HepG2 (cell line): Measurements from ENCODE around the gene ZDHHC24. TPM values are rescaled to one million over a fixed set of nuclear protein-coding genes. Genes with fewer than 3 reads are reported as not detected.

Source experiments
- ATAC-seq: fragments of 200-7000 bp; cut with Tn5 transposase; 3 replicates; pipeline ENCODE4 v1.9.1; 2020; ENCODE audit warnings: mild to moderate bottlenecking, moderate library complexity
- BruUV-seq: library from RNA; stranded (reverse); fragments of 400-500 nt; replicated peaks from 2 replicates; lab custom pipeline; 2021; lab: Mats Ljungman, UMichigan
- CTCF ChIA-PET: fragments of 300-600 bp; formaldehyde crosslinking; extraction: SDS; loops from one replicate; lab custom pipeline; 2021; ENCODE audit warnings: low total read pairs, inconsistent platforms, low intra/inter-chr PET ratio; lab: Yijun Ruan, JAX
- POLR2A ChIA-PET: fragments of 350-600 bp; sonication (Branson Sonifier 250); formaldehyde crosslinking; loops from one replicate; lab custom pipeline; 2020; ENCODE audit warnings: antibody characterized with exemption, inconsistent platforms; lab: Yijun Ruan, JAX
- DNase-seq: peaks from one replicate; pipeline ENCODE4 v3.0.0-alpha.2; 2015; ENCODE audit warnings: low spot score
- FAIRE-seq: peaks from 3 replicates; lab custom pipeline; 2011; peaks lifted over from hg19 to GRCh38; lab: Jason Lieb, UNC
- H2AFZ ChIP-seq: one replicate; pipeline ENCODE4 v1.6.1; 2011; ENCODE audit warnings: low read length, inconsistent platforms
- H3K27ac ChIP-seq: fragments of 300-600 bp; 3 replicates; pipeline ENCODE4 v1.8.0; 2011; ENCODE audit warnings: mixed run types, mild to moderate bottlenecking, mixed read lengths, low read length, inconsistent platforms; ENCODE audit not compliant: insufficient read depth; ENCODE audit errors: extremely low read length
- H3K27me3 ChIP-seq, 2 experiments: fragments of 200-600 bp in 1 of 2; 2 replicates in 1 of 2; 3 replicates in 1 of 2; pipeline versions ENCODE4 v1.6.0 to v1.8.0; 2011; ENCODE audit warnings: low read length in 2 of 2, mild to moderate bottlenecking in 2 of 2, moderate library complexity in 2 of 2, inconsistent platforms in 1 of 2; ENCODE audit not compliant: insufficient read depth in 2 of 2, control insufficient read depth in 1 of 2
- H3K36me3 ChIP-seq, 2 experiments: fragments of 200-600 bp in 1 of 2; replicated peaks in 1 of 2; 2 replicates in 1 of 2; 3 replicates in 1 of 2; pipeline versions ENCODE4 v1.5.1 to v1.8.0; 2011; ENCODE audit warnings: low read length in 2 of 2, inconsistent platforms in 1 of 2; ENCODE audit not compliant: insufficient read depth in 2 of 2, control insufficient read depth in 1 of 2
- H3K4me1 ChIP-seq: 2 replicates; pipeline ENCODE4 v1.5.1; 2012; ENCODE audit warnings: low read length, inconsistent platforms; ENCODE audit not compliant: insufficient read depth
- H3K4me2 ChIP-seq: 2 replicates; pipeline ENCODE4 v1.6.0; 2011; ENCODE audit warnings: low read depth, low read length, inconsistent platforms
- H3K4me3 ChIP-seq, 3 experiments: fragments of 200-600 bp in 1 of 3; sonication (generic), shearing (Covaris generic) in 1 of 3; replicated peaks in 1 of 3; 2 replicates each; pipeline ENCODE4 v1.5.1; 2011 to 2016; ENCODE audit warnings: low read length in 3 of 3, inconsistent platforms in 2 of 3, low read depth in 2 of 3, mild to moderate bottlenecking in 2 of 3, control low read depth in 1 of 3, mixed read lengths in 1 of 3; ENCODE audit not compliant: insufficient read depth in 1 of 3
- H3K79me2 ChIP-seq: one replicate; pipeline ENCODE4 v1.6.1; 2011; ENCODE audit warnings: low read length, inconsistent platforms; ENCODE audit not compliant: insufficient read depth
- H3K9ac ChIP-seq: 2 replicates; pipeline ENCODE4 v1.6.0; 2011; ENCODE audit warnings: mild to moderate bottlenecking, low read depth, low read length, inconsistent platforms; ENCODE audit not compliant: insufficient read depth
- H3K9me3 ChIP-seq: 2 replicates; pipeline ENCODE4 v1.5.1; 2012; ENCODE audit warnings: mild to moderate bottlenecking, low read length
- H4K20me1 ChIP-seq: 2 replicates; pipeline ENCODE4 v1.6.0; 2011; ENCODE audit warnings: inconsistent platforms, mild to moderate bottlenecking, low read length, moderate library complexity; ENCODE audit not compliant: insufficient read depth
- CHCHD3 ChIP-seq: sonication (generic); formaldehyde crosslinking; IDR thresholded peaks from 2 replicates; pipeline ENCODE4 v1.8.0; 2022; ENCODE audit warnings: mild to moderate bottlenecking, missing genetic modification reagents, moderate library complexity
- IKZF4 ChIP-seq: sonication (generic); formaldehyde crosslinking; IDR thresholded peaks from 2 replicates; pipeline ENCODE4 v1.5.1; 2020; ENCODE audit warnings: borderline replicate concordance, mild to moderate bottlenecking, low read depth, missing genetic modification reagents; ENCODE audit errors: not compliant biosample characterization
- MAF1 ChIP-seq: sonication (generic); formaldehyde crosslinking; IDR thresholded peaks from 2 replicates; pipeline ENCODE4 v1.5.0; 2020; ENCODE audit warnings: missing genetic modification reagents, borderline replicate concordance
- MLX ChIP-seq: IDR thresholded peaks from 2 replicates; pipeline ENCODE4 v1.6.1; 2016
- PHF21A ChIP-seq: sonication (generic); formaldehyde crosslinking; IDR thresholded peaks from 2 replicates; pipeline ENCODE4 v1.5.0; 2020; ENCODE audit warnings: mild to moderate bottlenecking, missing genetic modification reagents
- REL ChIP-seq: sonication (generic); formaldehyde crosslinking; conservative IDR thresholded peaks from 2 replicates; pipeline ENCODE4 v1.8.0; 2022; ENCODE audit warnings: mild to moderate bottlenecking, missing genetic modification reagents, moderate library complexity
- RELA ChIP-seq: sonication (generic); formaldehyde crosslinking; IDR thresholded peaks from 2 replicates; pipeline ENCODE4 v1.4.0; 2020; ENCODE audit warnings: missing genetic modification reagents
- TCF12 ChIP-seq, 2 experiments: fragments of 450-650 bp in 1 of 2; sonication (generic) in 1 of 2; formaldehyde crosslinking in 1 of 2; IDR thresholded peaks; 2 replicates each; pipeline versions ENCODE4 v1.6.1 to v1.8.0; 2017 to 2022; ENCODE audit warnings: antibody characterized with exemption in 1 of 2, mild to moderate bottlenecking in 1 of 2, missing genetic modification reagents in 1 of 2, moderate library complexity in 1 of 2
- ZKSCAN8 ChIP-seq: IDR thresholded peaks from 2 replicates; pipeline ENCODE4 v1.6.1; 2016; ENCODE audit warnings: borderline replicate concordance, missing genetic modification reagents, missing compliant biosample characterization
- ZNF367 ChIP-seq: sonication (generic); formaldehyde crosslinking; IDR thresholded peaks from 2 replicates; pipeline ENCODE4 v1.4.0; 2020; ENCODE audit warnings: missing genetic modification reagents, borderline replicate concordance
- ZNF431 ChIP-seq: sonication (generic); formaldehyde crosslinking; IDR thresholded peaks from 2 replicates; pipeline ENCODE4 v1.9.0; 2022; ENCODE audit warnings: missing genetic modification reagents, low read depth, mild to moderate bottlenecking, borderline replicate concordance
- ZNF562 ChIP-seq: sonication (generic); formaldehyde crosslinking; IDR thresholded peaks from 2 replicates; pipeline ENCODE4 v1.8.0; 2022; ENCODE audit warnings: missing genetic modification reagents, borderline replicate concordance
- ZSCAN31 ChIP-seq: sonication (generic); formaldehyde crosslinking; IDR thresholded peaks from 2 replicates; pipeline ENCODE4 v1.5.0; 2020; ENCODE audit warnings: low read depth, mild to moderate bottlenecking, missing genetic modification reagents
- WGBS: methylation state at CpG from one replicate; pipeline ENCODE4 v1.1.6; 2017; ENCODE audit warnings: low lambda C conversion rate; 5-methylcytosine and 5-hydroxymethylcytosine counted together
- in situ Hi-C: cut with HindIII; loops from 2 replicates; pipeline ENCODE4 v1.10.0; 2017; ENCODE audit warnings: low pct_unique_long_range_greater_than_20kb; ENCODE audit not compliant: extremely low pct_ligation_motif_present
- intact Hi-C: fragments of 100-400 bp; cut with micrococcal nuclease; formaldehyde crosslinking; loops from one replicate; pipeline ENCODE4 v1.10.0; 2022; ENCODE audit not compliant: unreplicated experiment
- polyA plus RNA-seq, 8 experiments: library from polyadenylated mRNA; depleted of rRNA in 3 of 8; stranded (reverse) in 7 of 8; unstranded in 1 of 8; fragments of >200 nt; fragmentation: Illumina TruSeq in 4 of 8; extraction: Trizol in 4 of 8; gene quantifications; 2 replicates each; pipeline versions ENCODE4 v1.2.1 to v1.2.3, GENCODE V29; 2011 to 2016; ENCODE audit warnings: low read depth in 4 of 8, missing spikeins in 1 of 8, mixed read lengths in 1 of 8; ENCODE audit not compliant: insufficient read depth in 1 of 8
- total RNA-seq, 5 experiments: library from RNA; depleted of rRNA; stranded (reverse); fragments of >200 nt; fragmentation: Illumina TruSeq; extraction: Trizol; gene quantifications; 2 replicates each; pipeline ENCODE4 v1.2.3, GENCODE V29; 2016; ENCODE audit warnings: low read depth in 1 of 5
- TF ChIP-seq, protein P1 (sequence below): sonication (generic); formaldehyde crosslinking; IDR thresholded peaks from 2 replicates; pipeline ENCODE4 v1.5.0; 2020; ENCODE audit warnings: mild to moderate bottlenecking, missing genetic modification reagents, moderate library complexity
- TF ChIP-seq, protein P2 (sequence below): IDR thresholded peaks from 2 replicates; pipeline ENCODE4 v1.6.1; 2012; ENCODE audit warnings: low read length, improper control_type of control experiment
- TF ChIP-seq, protein P3 (sequence below): sonication (generic); formaldehyde crosslinking; IDR thresholded peaks from 2 replicates; pipeline ENCODE4 v1.8.1; 2022; ENCODE audit warnings: mild to moderate bottlenecking, missing genetic modification reagents

The ZDHHC24 gene
- total and polyA plus RNA-seq, 2 of the 13 experiments (the other 11 are each of a cell fraction or from before 2014, with no cell fraction given) = 4.3 TPM

GRCh38 chr11:66510271-66510989 is 35.4 kb downstream of the ZDHHC24 start, which contains the start of gene BBS1:
BBS1 (plus strand) TSS chr11:66510635; CDS start chr11:66510660, 25 bp downstream.
- 17% methylated on average over 5 of the region's 31 CpGs for WGBS
- in situ Hi-C loops (no loop called here), intact Hi-C loops (no loop called here)
- FAIRE-seq (peak; percentile 53), ATAC-seq (peak; percentile 96), DNase-seq (peak; percentile 63)
- Histone ChIP-seq H3K4me2 (peak within 1 kb of the TSS; percentile 74), H3K9ac (peak within 1 kb of the TSS; percentile 75), H3K36me3 (peaks cover 3 to 6% of the 10 kb centered on the region in 2 experiments; a peak in 1 of 5 replicates), H3K4me1 (peaks cover 33% of the 10 kb centered on the region), H3K79me2 (peaks cover 10% of the 10 kb centered on the region), H3K27ac (peak within 1 kb of the TSS; percentile 76), H4K20me1 (no peaks in the 10 kb centered on the region), H3K4me3 (peak within 1 kb of the TSS; percentile 68 to 95 (median 70)), H3K27me3 (no peaks in the 10 kb centered on the region; a peak in 1 of 5 replicates), H2AFZ (peak within 1 kb of the TSS; percentile 94), H3K9me3 (no peaks in the 10 kb centered on the region)
- ChIA-PET POLR2A (interaction anchor here (0.7 to 3.7 kb wide), 9 partner anchors 30 to 333 kb away, joined by 3 to 34 read pairs (median 5); partner anchors contain the start of genes DPP3, MRPL11, PELI3 and RBM14), CTCF (no interaction called here)
- BruUV-seq = no TSS peak
- no peak for TF ChIP-seq RELA
- no peak for TF ChIP-seq ZNF367 (CRISPR knock-in tag)
- TF ChIP-seq, protein P1, sequence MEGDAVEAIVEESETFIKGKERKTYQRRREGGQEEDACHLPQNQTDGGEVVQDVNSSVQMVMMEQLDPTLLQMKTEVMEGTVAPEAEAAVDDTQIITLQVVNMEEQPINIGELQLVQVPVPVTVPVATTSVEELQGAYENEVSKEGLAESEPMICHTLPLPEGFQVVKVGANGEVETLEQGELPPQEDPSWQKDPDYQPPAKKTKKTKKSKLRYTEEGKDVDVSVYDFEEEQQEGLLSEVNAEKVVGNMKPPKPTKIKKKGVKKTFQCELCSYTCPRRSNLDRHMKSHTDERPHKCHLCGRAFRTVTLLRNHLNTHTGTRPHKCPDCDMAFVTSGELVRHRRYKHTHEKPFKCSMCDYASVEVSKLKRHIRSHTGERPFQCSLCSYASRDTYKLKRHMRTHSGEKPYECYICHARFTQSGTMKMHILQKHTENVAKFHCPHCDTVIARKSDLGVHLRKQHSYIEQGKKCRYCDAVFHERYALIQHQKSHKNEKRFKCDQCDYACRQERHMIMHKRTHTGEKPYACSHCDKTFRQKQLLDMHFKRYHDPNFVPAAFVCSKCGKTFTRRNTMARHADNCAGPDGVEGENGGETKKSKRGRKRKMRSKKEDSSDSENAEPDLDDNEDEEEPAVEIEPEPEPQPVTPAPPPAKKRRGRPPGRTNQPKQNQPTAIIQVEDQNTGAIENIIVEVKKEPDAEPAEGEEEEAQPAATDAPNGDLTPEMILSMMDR (CRISPR knock-in tag) = 0 out of 2 replicates have a peak, but pooled peaks have one; percentile 9
- TF ChIP-seq ZNF431 = peak; percentile 33; the same call in 1 of the 2 replicates
- TF ChIP-seq MLX = no peak
- TF ChIP-seq IKZF4 (CRISPR knock-in tag) = no peak
- no peak for TF ChIP-seq ZKSCAN8 (CRISPR knock-in tag)
- TF ChIP-seq ZSCAN31 (CRISPR knock-in tag) = peak; percentile 40; the same call in 1 of the 2 replicates
- TF ChIP-seq REL (CRISPR knock-in tag) = no peak
- no peak for TF ChIP-seq ZNF562 (CRISPR knock-in tag)
- no peak for TF ChIP-seq CHCHD3
- TF ChIP-seq TCF12 (IDR thresholded peaks at IDR 0.05) = no peak
- TF ChIP-seq TCF12 (CRISPR knock-in tag; IDR thresholded peaks at IDR 0.05) = no peak
- TF ChIP-seq, protein P2, sequence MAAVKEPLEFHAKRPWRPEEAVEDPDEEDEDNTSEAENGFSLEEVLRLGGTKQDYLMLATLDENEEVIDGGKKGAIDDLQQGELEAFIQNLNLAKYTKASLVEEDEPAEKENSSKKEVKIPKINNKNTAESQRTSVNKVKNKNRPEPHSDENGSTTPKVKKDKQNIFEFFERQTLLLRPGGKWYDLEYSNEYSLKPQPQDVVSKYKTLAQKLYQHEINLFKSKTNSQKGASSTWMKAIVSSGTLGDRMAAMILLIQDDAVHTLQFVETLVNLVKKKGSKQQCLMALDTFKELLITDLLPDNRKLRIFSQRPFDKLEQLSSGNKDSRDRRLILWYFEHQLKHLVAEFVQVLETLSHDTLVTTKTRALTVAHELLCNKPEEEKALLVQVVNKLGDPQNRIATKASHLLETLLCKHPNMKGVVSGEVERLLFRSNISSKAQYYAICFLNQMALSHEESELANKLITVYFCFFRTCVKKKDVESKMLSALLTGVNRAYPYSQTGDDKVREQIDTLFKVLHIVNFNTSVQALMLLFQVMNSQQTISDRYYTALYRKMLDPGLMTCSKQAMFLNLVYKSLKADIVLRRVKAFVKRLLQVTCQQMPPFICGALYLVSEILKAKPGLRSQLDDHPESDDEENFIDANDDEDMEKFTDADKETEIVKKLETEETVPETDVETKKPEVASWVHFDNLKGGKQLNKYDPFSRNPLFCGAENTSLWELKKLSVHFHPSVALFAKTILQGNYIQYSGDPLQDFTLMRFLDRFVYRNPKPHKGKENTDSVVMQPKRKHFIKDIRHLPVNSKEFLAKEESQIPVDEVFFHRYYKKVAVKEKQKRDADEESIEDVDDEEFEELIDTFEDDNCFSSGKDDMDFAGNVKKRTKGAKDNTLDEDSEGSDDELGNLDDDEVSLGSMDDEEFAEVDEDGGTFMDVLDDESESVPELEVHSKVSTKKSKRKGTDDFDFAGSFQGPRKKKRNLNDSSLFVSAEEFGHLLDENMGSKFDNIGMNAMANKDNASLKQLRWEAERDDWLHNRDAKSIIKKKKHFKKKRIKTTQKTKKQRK = no peak
- peak; percentile 35; the same call in 1 of the 2 replicates for TF ChIP-seq PHF21A (CRISPR knock-in tag)
- TF ChIP-seq MAF1 (CRISPR knock-in tag) = no peak
- TF ChIP-seq, protein P3, sequence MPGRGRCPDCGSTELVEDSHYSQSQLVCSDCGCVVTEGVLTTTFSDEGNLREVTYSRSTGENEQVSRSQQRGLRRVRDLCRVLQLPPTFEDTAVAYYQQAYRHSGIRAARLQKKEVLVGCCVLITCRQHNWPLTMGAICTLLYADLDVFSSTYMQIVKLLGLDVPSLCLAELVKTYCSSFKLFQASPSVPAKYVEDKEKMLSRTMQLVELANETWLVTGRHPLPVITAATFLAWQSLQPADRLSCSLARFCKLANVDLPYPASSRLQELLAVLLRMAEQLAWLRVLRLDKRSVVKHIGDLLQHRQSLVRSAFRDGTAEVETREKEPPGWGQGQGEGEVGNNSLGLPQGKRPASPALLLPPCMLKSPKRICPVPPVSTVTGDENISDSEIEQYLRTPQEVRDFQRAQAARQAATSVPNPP (CRISPR knock-in tag) = no peak
